SH-SY5Y (cell line): Measurements from ENCODE around the gene SPAG6.

ENCODE experiments used
- GATA2 ChIP-seq: IDR thresholded peaks from 2 replicates; pipeline ENCODE4 v1.6.1; 2011; ENCODE audit warnings: mild to moderate bottlenecking, low read depth, low read length
- GATA3 ChIP-seq: IDR thresholded peaks from 2 replicates; pipeline ENCODE4 v1.6.1; 2011; ENCODE audit warnings: low read depth, mild to moderate bottlenecking, low read length, moderate library complexity

DNA sequence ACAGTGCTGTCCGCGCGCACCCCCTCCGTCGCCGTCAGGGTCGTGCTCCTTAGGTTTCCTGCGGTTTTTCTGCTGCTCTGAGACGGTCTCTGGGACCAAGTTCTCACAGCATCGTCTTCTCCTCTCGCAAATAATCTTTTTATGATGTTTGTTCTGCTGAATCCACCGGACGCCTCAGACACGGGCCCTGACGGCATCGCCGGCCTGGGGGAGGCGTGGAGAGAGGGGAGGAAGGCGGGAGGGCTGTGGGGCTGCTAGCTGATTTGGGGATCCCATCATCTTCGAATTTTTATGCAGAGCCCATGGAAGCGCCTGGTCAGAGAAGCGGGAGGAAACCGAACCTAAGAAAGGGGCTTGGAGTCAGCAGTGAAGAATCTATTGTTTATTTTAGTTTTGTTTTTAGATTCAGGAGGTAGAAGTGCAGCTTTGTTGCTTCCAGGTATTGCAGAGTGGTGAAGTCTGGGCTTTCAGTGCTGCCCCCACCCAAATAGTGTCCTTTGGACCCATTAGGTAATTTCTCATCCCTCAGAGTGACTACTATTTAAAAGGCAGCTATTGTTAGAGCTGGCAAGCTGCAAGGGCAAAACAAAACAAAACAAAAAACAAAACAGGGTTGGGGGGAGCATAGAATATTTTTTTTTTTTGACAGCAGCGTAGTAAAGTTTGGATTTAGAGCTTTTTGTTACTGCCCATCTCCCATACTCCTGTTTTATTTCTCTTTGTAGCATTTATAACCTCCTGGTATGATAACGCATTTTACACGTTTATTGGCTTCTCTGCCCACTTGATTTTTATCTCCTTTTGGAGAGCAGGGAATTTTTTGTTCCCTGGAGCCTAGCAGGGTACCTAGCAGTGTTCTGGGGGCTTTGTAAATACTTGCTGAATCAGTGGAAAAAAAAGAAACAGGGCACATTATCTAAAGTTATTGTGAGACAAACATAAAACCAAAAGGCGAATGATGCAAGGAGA lies 92.6 kb downstream of the SPAG6 start:
- TF ChIP-seq GATA2 (peak; percentile 68; the same call in 1 of the 2 replicates), GATA3 (peak; percentile 36; the same call in 1 of the 2 replicates)
